Mucosa of rectum (tissue), 2 donors: Measurements from ENCODE around the gene HIVEP1.
"Not testable (repeated sequence)": the region's sequence is repeated elsewhere in the genome, so short reads cannot be mapped to it uniquely, and the experiment has no call there.

ENCODE experiments used
- H3K27ac ChIP-seq, 2 donors: one replicate each; pipeline ENCODE4 v1.7.0; 2013; ENCODE audit warnings: inconsistent platforms in 2 of 2, low read depth in 2 of 2, low read length in 2 of 2
- H3K27me3 ChIP-seq, 2 donors: one replicate each; pipeline ENCODE4 v1.7.0; 2013; ENCODE audit warnings: low read length in 2 of 2; ENCODE audit not compliant: control insufficient read depth in 2 of 2, insufficient read depth in 2 of 2
- H3K36me3 ChIP-seq, 2 donors: one replicate each; pipeline ENCODE4 v1.7.0; 2013; ENCODE audit warnings: low read length in 2 of 2; ENCODE audit not compliant: control insufficient read depth in 2 of 2, insufficient read depth in 2 of 2
- H3K4me1 ChIP-seq, 2 donors: one replicate each; pipeline ENCODE4 v1.7.0; 2013; ENCODE audit warnings: low read length in 2 of 2, mild to moderate bottlenecking in 1 of 2; ENCODE audit not compliant: control insufficient read depth in 2 of 2, insufficient read depth in 2 of 2
- H3K4me3 ChIP-seq, 2 donors: one replicate each; pipeline ENCODE4 v1.7.0; 2013; ENCODE audit warnings: low read length in 2 of 2
- H3K9ac ChIP-seq, 2 donors: one replicate each; pipeline ENCODE4 v1.7.0; 2013; ENCODE audit warnings: low read length in 2 of 2, low read depth in 1 of 2, mild to moderate bottlenecking in 1 of 2
- H3K9me3 ChIP-seq, 2 donors: one replicate each; pipeline ENCODE4 v1.7.0; 2013; ENCODE audit warnings: low read length in 2 of 2; ENCODE audit not compliant: control insufficient read depth in 2 of 2
- donor health status: healthy.
- donor health status: Normal muscosa, but diverticular disease.

HIVEP1 gene

DNA sequence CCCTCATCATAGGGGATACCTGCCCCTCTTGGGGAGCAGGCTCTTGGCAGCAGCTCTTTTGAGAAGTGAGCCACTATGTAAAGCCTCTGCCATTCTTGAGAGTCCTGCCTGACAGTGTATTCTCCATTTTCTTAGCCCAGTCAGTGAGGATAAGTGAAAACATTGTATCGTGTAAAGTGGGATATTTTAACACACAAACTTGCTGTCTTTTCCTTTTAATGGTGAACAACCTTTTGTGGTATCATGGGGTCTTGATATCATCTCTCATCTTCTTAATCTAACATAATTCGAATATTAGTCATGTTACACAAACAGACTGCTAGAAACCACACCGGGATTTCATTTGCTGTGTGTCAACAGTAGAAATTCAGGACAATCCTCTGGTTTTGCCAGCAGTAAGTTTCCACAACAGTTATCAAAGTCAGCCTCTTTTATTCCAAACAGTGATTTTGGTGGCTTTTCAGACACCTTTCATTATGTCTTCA lies 136.2 kb downstream of the HIVEP1 start:
- H3K9me3 ChIP-seq: no peaks in the 10 kb centered on the region
- H3K4me3 ChIP-seq: no peak overlapping the region
- H3K9ac ChIP-seq: no peak overlapping the region
- H3K36me3 ChIP-seq: peaks cover 0 to 4% of the 10 kb centered on the region in 2 donors
- H3K4me1 ChIP-seq: no peaks in the 10 kb centered on the region
- H3K27ac ChIP-seq: no peak overlapping the region
- H3K27me3 ChIP-seq: no peaks in the 10 kb centered on the region

DNA sequence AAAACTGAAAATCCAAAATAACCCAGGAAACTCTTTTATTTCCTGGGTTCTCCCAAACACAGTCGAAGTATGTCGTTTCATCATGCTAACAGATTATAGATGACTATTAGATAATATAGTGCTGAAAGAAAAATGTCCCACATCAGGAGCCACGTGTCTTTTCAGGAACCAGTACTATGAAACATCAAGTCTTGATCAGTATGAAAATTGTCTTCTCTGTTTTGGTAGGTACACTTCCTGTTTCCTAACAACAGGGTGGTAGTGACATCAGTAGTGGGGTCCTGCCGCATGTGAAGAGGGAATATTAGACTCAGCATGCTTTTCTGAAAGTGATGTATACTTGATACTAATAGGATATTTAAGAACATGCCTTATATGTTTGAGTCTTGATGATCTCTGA lies 136.7 kb downstream of the HIVEP1 start:
- no peaks in the 10 kb centered on the region for H3K27me3 ChIP-seq
- H3K9ac ChIP-seq: no peak overlapping the region
- peaks cover 0 to 4% of the 10 kb centered on the region in 2 donors for H3K36me3 ChIP-seq
- H3K9me3 ChIP-seq: no peaks in the 10 kb centered on the region
- H3K27ac ChIP-seq: no peak overlapping the region
- no peak overlapping the region for H3K4me3 ChIP-seq
- no peaks in the 10 kb centered on the region for H3K4me1 ChIP-seq

DNA sequence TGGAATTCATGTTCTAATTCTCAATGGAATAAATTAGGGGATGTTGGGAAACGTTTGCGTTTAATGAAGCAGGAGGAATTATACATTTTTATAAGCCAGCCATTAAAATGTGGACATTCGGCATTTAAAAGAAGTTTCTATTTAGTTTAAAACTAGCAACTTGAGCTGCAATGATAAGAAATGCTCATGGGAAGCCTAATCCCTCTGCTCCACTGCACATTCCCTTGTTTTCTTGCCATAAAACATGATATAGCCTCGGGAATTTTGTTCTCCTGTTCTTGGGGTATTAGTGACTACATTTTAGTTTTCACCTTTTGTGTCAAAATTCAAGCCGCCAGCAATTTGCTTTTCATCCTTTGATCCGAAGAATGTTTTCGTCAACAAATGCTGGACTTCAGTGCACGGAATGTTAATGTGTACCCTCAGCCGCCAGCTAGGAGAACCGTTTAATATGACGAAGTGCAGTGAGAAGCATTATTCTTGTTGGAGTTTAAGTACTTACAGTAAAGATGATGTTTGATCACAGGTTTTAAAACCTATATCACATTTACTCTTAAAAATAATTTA lies 137.9 kb downstream of the HIVEP1 start:
- Histone ChIP-seq H3K27ac (no peak overlapping the region), H3K9me3 (no peaks in the 10 kb centered on the region), H3K9ac (no peak overlapping the region), H3K4me1 (no peaks in the 10 kb centered on the region), H3K27me3 (no peaks in the 10 kb centered on the region), H3K4me3 (no peak overlapping the region), H3K36me3 (peaks cover 0 to 7% of the 10 kb centered on the region in 2 donors)

DNA sequence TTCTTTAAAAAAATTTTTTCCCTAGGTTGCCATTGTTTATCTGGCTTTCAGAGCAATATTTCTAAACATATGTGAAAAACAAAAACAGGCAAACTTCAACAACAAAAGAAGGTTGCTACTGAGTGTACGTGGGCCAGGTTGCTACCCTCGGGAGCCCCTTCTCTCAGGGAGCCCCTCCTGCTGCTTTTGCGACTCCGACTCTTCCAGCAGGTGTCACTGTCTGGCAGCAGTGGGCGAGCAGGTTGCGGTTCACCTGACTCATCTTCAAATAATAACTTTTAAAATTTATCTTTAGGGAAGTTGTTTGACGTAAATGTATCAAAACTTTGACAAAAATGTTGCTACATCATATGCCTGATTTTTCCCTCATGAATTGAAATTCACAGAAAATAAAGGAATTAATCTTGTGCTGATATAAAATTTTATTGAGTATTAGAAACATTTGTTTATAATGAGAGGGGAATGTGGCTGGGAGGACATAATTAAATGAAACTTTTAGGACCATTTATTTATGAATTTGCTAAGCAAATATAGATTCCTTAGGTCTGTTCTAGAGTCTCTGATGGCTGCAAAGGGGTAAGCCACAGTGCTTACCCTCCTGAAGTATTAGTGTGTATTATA lies 138.8 kb downstream of the HIVEP1 start:
- H3K9me3 ChIP-seq: no peaks in the 10 kb centered on the region
- no peaks in the 10 kb centered on the region for H3K27me3 ChIP-seq
- H3K4me3 ChIP-seq: no peak overlapping the region
- peak overlapping the region in 1 of 2 donors; percentile 19 for H3K9ac ChIP-seq
- H3K36me3 ChIP-seq: peaks cover 0 to 7% of the 10 kb centered on the region in 2 donors
- no peaks in the 10 kb centered on the region for H3K4me1 ChIP-seq
- peak overlapping the region; percentile 33 to 66 for H3K27ac ChIP-seq

DNA sequence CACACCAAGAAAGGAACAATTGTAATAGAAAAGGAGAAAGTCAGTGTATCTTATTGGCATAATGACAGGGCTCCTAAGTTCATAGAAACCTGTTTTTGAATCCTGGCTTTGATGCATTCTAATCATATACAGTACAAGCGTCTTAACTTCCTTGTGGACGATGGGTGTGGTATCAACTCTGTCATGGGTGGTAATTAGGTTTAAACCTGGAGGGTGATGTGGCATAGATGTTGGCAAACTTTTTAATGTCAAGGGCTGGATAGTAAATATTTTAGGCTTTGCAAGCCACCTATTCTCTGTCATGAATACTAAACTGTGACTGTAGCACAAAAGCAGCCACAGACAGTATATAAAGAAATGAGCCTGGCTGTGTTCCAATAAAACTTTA lies 139.3 kb downstream of the HIVEP1 start:
- no peaks in the 10 kb centered on the region for H3K4me1 ChIP-seq
- H3K27ac ChIP-seq: peak overlapping the region; percentile 33 to 66
- no peak overlapping the region for H3K4me3 ChIP-seq
- no peaks in the 10 kb centered on the region for H3K27me3 ChIP-seq
- peak overlapping the region in 1 of 2 donors; percentile 19 for H3K9ac ChIP-seq
- no peaks in the 10 kb centered on the region for H3K9me3 ChIP-seq
- peaks cover 0 to 7% of the 10 kb centered on the region in 2 donors for H3K36me3 ChIP-seq

DNA sequence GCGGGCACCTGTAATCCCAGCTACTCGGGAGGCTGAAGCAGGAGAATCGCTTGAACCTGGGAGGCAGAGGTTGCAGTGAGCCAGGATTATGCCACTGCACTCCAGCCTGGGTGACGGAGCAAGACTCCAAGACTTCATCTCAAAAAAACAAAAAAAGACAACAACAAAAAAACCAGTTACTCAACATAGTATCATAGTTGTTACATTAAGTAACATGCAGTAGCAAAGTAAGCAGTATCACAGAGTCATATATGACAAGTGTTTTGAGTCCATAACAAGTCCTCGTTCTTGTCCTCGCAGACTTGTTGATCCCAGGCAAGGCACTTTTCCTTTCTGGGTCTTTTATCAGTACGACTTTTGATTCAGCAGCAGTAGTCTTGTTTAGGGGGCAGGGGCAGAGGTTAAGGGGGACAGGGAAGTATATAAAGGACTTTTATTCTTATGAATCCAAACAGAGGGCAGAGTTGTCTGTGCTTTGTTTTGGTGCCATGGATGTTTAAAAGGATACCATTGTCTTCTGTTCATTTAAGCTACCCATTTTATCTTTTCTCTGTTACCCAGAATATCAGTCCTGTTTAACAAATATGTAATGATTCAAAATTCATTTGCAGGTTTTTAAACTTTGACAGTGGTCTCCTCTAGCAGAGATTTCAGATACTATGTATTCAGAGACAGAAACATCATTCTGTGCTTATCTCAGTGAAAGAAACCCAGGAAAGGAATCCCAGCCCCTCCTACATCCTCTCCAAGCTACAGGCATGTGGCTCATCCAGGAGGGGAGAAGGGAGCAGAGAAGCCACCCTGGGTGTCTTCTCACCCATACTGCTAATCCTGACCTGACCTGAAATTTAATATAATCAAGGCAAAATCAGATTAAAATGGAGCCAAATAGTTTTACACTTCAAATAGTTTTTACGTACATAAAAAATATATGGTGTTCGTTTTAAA lies 140.2 kb downstream of the HIVEP1 start:
- no peaks in the 10 kb centered on the region for H3K4me1 ChIP-seq
- no peak overlapping the region for H3K27ac ChIP-seq
- H3K27me3 ChIP-seq: no peaks in the 10 kb centered on the region
- peaks cover 0 to 4% of the 10 kb centered on the region in 2 donors for H3K36me3 ChIP-seq
- no peaks in the 10 kb centered on the region for H3K9me3 ChIP-seq
- H3K4me3 ChIP-seq: no peak overlapping the region
- no peak overlapping the region for H3K9ac ChIP-seq

DNA sequence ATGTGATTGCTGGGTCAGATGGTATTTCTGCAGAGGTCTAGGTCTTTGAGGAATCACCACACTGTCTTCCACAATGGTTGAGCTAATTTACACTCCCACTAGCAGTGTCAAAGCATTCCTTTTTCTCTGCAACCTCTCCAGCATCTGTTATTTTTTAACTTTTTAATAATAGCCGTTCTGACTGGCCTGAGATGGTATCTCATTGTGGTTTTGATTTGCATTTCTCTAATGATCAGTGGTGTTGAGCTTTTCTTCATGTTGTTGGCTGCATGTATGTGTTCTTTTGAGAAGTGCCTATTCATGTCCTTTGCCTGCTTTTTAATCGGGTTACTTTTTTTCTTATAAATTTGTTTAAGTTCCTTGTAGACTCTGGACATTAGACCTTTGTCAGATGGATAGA lies 143.7 kb downstream of the HIVEP1 start:
- H3K4me3 ChIP-seq, H3K36me3 ChIP-seq, H3K9me3 ChIP-seq, H3K9ac ChIP-seq, H3K4me1 ChIP-seq, H3K27me3 ChIP-seq, H3K27ac ChIP-seq: not testable (repeated sequence)

DNA sequence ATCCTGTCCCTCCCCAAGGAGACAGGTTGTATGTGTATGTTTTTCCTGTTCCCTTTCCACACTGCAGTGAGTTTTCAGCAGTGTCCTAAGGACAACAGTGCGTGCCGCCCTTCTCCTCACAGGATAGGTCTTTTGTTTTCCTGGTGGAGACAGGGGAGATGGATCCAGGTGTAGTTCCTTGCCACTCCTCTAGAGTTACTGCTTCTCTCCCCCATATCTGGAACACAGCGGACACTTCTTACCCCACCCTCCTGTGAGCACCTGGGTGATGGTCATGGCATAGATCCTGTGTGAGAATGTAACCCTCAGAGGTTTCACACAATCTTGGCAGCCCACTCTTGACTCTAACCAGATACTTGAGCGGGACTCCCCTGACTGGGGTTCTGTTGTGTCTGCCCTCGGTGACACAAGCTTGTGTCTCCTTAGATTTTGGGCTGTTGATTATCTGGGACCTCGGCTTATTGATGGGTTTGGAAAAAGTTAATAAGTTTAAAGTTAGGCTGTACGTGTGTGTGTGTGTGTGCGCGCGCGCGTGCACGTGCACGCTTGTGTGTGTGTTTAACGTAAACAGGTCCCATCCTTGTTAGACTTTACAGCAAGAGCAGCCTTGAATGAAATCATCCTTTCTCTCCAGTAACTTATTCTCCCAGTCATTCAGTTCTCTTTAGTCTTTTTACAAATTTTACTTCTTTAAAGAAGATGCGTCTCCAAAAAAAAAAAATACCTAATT lies 146.7 kb downstream of the HIVEP1 start:
- H3K27ac ChIP-seq: no peak overlapping the region
- H3K27me3 ChIP-seq: no peaks in the 10 kb centered on the region
- H3K4me1 ChIP-seq: no peaks in the 10 kb centered on the region
- no peak overlapping the region for H3K4me3 ChIP-seq
- H3K9me3 ChIP-seq: no peaks in the 10 kb centered on the region
- no peak overlapping the region for H3K9ac ChIP-seq
- H3K36me3 ChIP-seq: peaks cover 17 to 29% of the 10 kb centered on the region in 2 donors

DNA sequence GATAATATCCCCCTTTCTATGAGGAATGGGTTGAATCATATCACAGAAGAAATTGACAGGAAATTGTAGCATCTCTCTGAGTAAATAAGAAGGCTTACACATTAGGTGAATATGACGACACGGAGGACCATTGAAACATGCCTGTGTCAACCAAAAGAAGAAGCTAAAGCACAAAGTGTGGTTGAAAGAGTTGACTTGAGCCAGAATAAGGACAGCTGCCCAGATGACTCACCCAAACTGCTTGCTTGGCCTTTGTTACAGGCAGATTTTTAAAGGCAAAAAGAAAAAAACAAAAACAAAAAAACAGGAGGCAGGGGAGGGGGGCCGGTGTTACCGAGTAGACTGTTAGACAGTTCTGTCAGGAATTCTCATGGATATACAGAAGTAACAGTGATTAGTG lies 148.2 kb downstream of the HIVEP1 start:
- peaks cover 21 to 29% of the 10 kb centered on the region in 2 donors for H3K36me3 ChIP-seq
- no peaks in the 10 kb centered on the region for H3K9me3 ChIP-seq
- no peaks in the 10 kb centered on the region for H3K4me1 ChIP-seq
- peak overlapping the region in 1 of 2 donors; percentile 37 for H3K27ac ChIP-seq
- no peak overlapping the region for H3K9ac ChIP-seq
- H3K27me3 ChIP-seq: no peaks in the 10 kb centered on the region
- no peak overlapping the region for H3K4me3 ChIP-seq
